HepG2 (cell line): ENCODE data around the gene HSD3B7. TPM values are rescaled to one million over a fixed set of nuclear protein-coding genes. Genes with fewer than 3 reads are reported as not detected.
A peak's percentile ranks its signal among the peaks of the same experiment; 100 is the strongest.
"Not testable (repeated sequence)": the region's sequence is repeated elsewhere in the genome, so short reads cannot be mapped to it uniquely, and the experiment has no call there.

ENCODE experiments used
- ATAC-seq: fragments of 200-7000 bp; cut with Tn5 transposase; 3 replicates; pipeline ENCODE4 v1.9.1; 2020; ENCODE audit warnings: mild to moderate bottlenecking, moderate library complexity
- BruUV-seq: library from RNA; stranded (reverse); fragments of 400-500 nt; replicated peaks from 2 replicates; lab custom pipeline; 2021; lab: Mats Ljungman, UMichigan
- CTCF ChIA-PET: fragments of 300-600 bp; formaldehyde crosslinking; extraction: SDS; loops from one replicate; lab custom pipeline; 2021; ENCODE audit warnings: low total read pairs, inconsistent platforms, low intra/inter-chr PET ratio; lab: Yijun Ruan, JAX
- POLR2A ChIA-PET: fragments of 350-600 bp; sonication (Branson Sonifier 250); formaldehyde crosslinking; loops from one replicate; lab custom pipeline; 2020; ENCODE audit warnings: antibody characterized with exemption, inconsistent platforms; lab: Yijun Ruan, JAX
- DNase-seq: peaks from one replicate; pipeline ENCODE4 v3.0.0-alpha.2; 2015; ENCODE audit warnings: low spot score
- FAIRE-seq: peaks from 3 replicates; lab custom pipeline; 2011; peaks lifted over from hg19 to GRCh38; lab: Jason Lieb, UNC
- H2AFZ ChIP-seq: one replicate; pipeline ENCODE4 v1.6.1; 2011; ENCODE audit warnings: low read length, inconsistent platforms
- H3K27ac ChIP-seq: fragments of 300-600 bp; 3 replicates; pipeline ENCODE4 v1.8.0; 2011; ENCODE audit warnings: mixed run types, mild to moderate bottlenecking, mixed read lengths, low read length, inconsistent platforms; ENCODE audit not compliant: insufficient read depth; ENCODE audit errors: extremely low read length
- H3K27me3 ChIP-seq, 2 experiments: fragments of 200-600 bp in 1 of 2; 2 replicates in 1 of 2; 3 replicates in 1 of 2; pipeline versions ENCODE4 v1.6.0 to v1.8.0; 2011; ENCODE audit warnings: low read length in 2 of 2, mild to moderate bottlenecking in 2 of 2, moderate library complexity in 2 of 2, inconsistent platforms in 1 of 2; ENCODE audit not compliant: insufficient read depth in 2 of 2, control insufficient read depth in 1 of 2
- H3K36me3 ChIP-seq, 2 experiments: fragments of 200-600 bp in 1 of 2; replicated peaks in 1 of 2; 2 replicates in 1 of 2; 3 replicates in 1 of 2; pipeline versions ENCODE4 v1.5.1 to v1.8.0; 2011; ENCODE audit warnings: low read length in 2 of 2, inconsistent platforms in 1 of 2; ENCODE audit not compliant: insufficient read depth in 2 of 2, control insufficient read depth in 1 of 2
- H3K4me1 ChIP-seq: 2 replicates; pipeline ENCODE4 v1.5.1; 2012; ENCODE audit warnings: low read length, inconsistent platforms; ENCODE audit not compliant: insufficient read depth
- H3K4me2 ChIP-seq: 2 replicates; pipeline ENCODE4 v1.6.0; 2011; ENCODE audit warnings: low read depth, low read length, inconsistent platforms
- H3K4me3 ChIP-seq, 3 experiments: fragments of 200-600 bp in 1 of 3; sonication (generic), shearing (Covaris generic) in 1 of 3; replicated peaks in 1 of 3; 2 replicates each; pipeline ENCODE4 v1.5.1; 2011 to 2016; ENCODE audit warnings: low read length in 3 of 3, inconsistent platforms in 2 of 3, low read depth in 2 of 3, mild to moderate bottlenecking in 2 of 3, control low read depth in 1 of 3, mixed read lengths in 1 of 3; ENCODE audit not compliant: insufficient read depth in 1 of 3
- H3K79me2 ChIP-seq: one replicate; pipeline ENCODE4 v1.6.1; 2011; ENCODE audit warnings: low read length, inconsistent platforms; ENCODE audit not compliant: insufficient read depth
- H3K9ac ChIP-seq: 2 replicates; pipeline ENCODE4 v1.6.0; 2011; ENCODE audit warnings: mild to moderate bottlenecking, low read depth, low read length, inconsistent platforms; ENCODE audit not compliant: insufficient read depth
- H3K9me3 ChIP-seq: 2 replicates; pipeline ENCODE4 v1.5.1; 2012; ENCODE audit warnings: mild to moderate bottlenecking, low read length
- H4K20me1 ChIP-seq: 2 replicates; pipeline ENCODE4 v1.6.0; 2011; ENCODE audit warnings: inconsistent platforms, mild to moderate bottlenecking, low read length, moderate library complexity; ENCODE audit not compliant: insufficient read depth
- GATAD1 ChIP-seq: IDR thresholded peaks from 2 replicates; pipeline ENCODE4 v1.6.1; 2016; ENCODE audit warnings: missing genetic modification reagents, missing compliant biosample characterization
- MED8 ChIP-seq: sonication (generic); formaldehyde crosslinking; IDR thresholded peaks from 2 replicates; pipeline ENCODE4 v1.8.1; 2023; ENCODE audit warnings: mild to moderate bottlenecking, missing genetic modification reagents; ENCODE audit not compliant: insufficient replicate concordance
- SRSF1 ChIP-seq: fragments of 200-400 bp; formaldehyde crosslinking; optimal IDR thresholded peaks from 2 replicates; pipeline ENCODE3; 2017; ENCODE audit warnings: mild to moderate bottlenecking, low read depth, low read length, moderate library complexity
- TEAD3 ChIP-seq: optimal IDR thresholded peaks from 2 replicates; pipeline ENCODE3; 2016; ENCODE audit warnings: borderline replicate concordance
- ZNF124 ChIP-seq: sonication (generic); formaldehyde crosslinking; IDR thresholded peaks from 2 replicates; pipeline ENCODE4 v1.4.0; 2020; ENCODE audit warnings: missing genetic modification reagents
- ZNF710 ChIP-seq: sonication (generic); formaldehyde crosslinking; IDR thresholded peaks from 2 replicates; pipeline ENCODE4 v1.5.0; 2020; ENCODE audit warnings: mild to moderate bottlenecking, missing genetic modification reagents, borderline replicate concordance
- WGBS: methylation state at CpG from one replicate; pipeline ENCODE4 v1.1.6; 2017; ENCODE audit warnings: low lambda C conversion rate; 5-methylcytosine and 5-hydroxymethylcytosine counted together
- in situ Hi-C: cut with HindIII; loops from 2 replicates; pipeline ENCODE4 v1.10.0; 2017; ENCODE audit warnings: low pct_unique_long_range_greater_than_20kb; ENCODE audit not compliant: extremely low pct_ligation_motif_present
- intact Hi-C: fragments of 100-400 bp; cut with micrococcal nuclease; formaldehyde crosslinking; loops from one replicate; pipeline ENCODE4 v1.10.0; 2022; ENCODE audit not compliant: unreplicated experiment
- polyA plus RNA-seq, 8 experiments: library from polyadenylated mRNA; depleted of rRNA in 3 of 8; stranded (reverse) in 7 of 8; unstranded in 1 of 8; fragments of >200 nt; fragmentation: Illumina TruSeq in 4 of 8; extraction: Trizol in 4 of 8; gene quantifications; 2 replicates each; pipeline versions ENCODE4 v1.2.1 to v1.2.3, GENCODE V29; 2011 to 2016; ENCODE audit warnings: low read depth in 4 of 8, missing spikeins in 1 of 8, mixed read lengths in 1 of 8; ENCODE audit not compliant: insufficient read depth in 1 of 8
- total RNA-seq, 5 experiments: library from RNA; depleted of rRNA; stranded (reverse); fragments of >200 nt; fragmentation: Illumina TruSeq; extraction: Trizol; gene quantifications; 2 replicates each; pipeline ENCODE4 v1.2.3, GENCODE V29; 2016; ENCODE audit warnings: low read depth in 1 of 5

The HSD3B7 gene
- total and polyA plus RNA-seq, 2 of the 13 experiments (the other 11 are each of a cell fraction or from before 2014, with no cell fraction given): 32.9 to 69.7 TPM

- TF ChIP-seq SRSF1 (no peak), GATAD1 (CRISPR knock-in tag) (0 out of 2 replicates have a peak, but pooled peaks have one; percentile 45), TEAD3 (CRISPR knock-in tag) (peak; percentile 64), ZNF710 (peak; percentile 35; the same call in 1 of the 2 replicates), MED8 (CRISPR knock-in tag) (no peak), ZNF124 (CRISPR knock-in tag) (no peak)
Observed at GRCh38 chr16:31016018-31016417, 31.0 kb downstream of the HSD3B7 start (continued).

GRCh38 chr16:31017756-31018155, 32.7 kb downstream of the HSD3B7 start:
- ATAC-seq, H3K27me3 ChIP-seq, H2AFZ ChIP-seq, H3K4me3 ChIP-seq, BruUV-seq, H3K9me3 ChIP-seq, H4K20me1 ChIP-seq, H3K4me2 ChIP-seq, H3K79me2 ChIP-seq, in situ Hi-C loops, DNase-seq, FAIRE-seq, H3K36me3 ChIP-seq, H3K9ac ChIP-seq, POLR2A ChIA-PET, H3K27ac ChIP-seq: not testable (repeated sequence)
- 67% methylated on average over 10 of the region's 10 CpGs for WGBS
- CTCF ChIA-PET: interaction anchor here (3.1 kb wide), 1 partner anchor 33 kb away, joined by 29 read pairs; the partner anchor contains the start of gene HSD3B7
- peaks cover 30% of the 10 kb centered on the region for H3K4me1 ChIP-seq
- intact Hi-C loops: loop anchor here (2.0 kb wide), 1 partner anchor 19 kb away; no protein-coding TSS in a partner anchor
